Psoas muscle (tissue), 8 donors: ENCODE results near the gene GABBR2. TPM values are rescaled to one million over a fixed set of nuclear protein-coding genes. Genes with fewer than 3 reads are reported as not detected.

Experiments
- ATAC-seq, 4 donors: fragments of 200-7000 bp; cut with Tn5 transposase; one replicate each; pipeline ENCODE4 v1.9.1; 2020; ENCODE audit warnings: moderate library complexity in 3 of 4, mild to moderate bottlenecking in 2 of 4
- DNase-seq, 2 donors: peaks; one replicate each; pipeline ENCODE4 v3.0.0-alpha.2; 2020
- H3K27ac ChIP-seq: fragments of 200-600 bp; one replicate; pipeline ENCODE4 v1.8.0; 2022
- H3K27me3 ChIP-seq, 3 donors: fragments of 200-600 bp in 1 of 3; one replicate each; pipeline versions ENCODE4 v1.6.1 to v1.8.0; 2013 to 2022; ENCODE audit warnings: low read length in 2 of 3, mild to moderate bottlenecking in 2 of 3, moderate library complexity in 1 of 3; ENCODE audit not compliant: insufficient read depth in 3 of 3
- H3K36me3 ChIP-seq, 2 donors: fragments of 200-600 bp in 1 of 2; one replicate each; pipeline versions ENCODE4 v1.6.1 to v1.8.0; 2013 to 2022; ENCODE audit warnings: low read depth in 1 of 2, mild to moderate bottlenecking in 1 of 2, moderate library complexity in 1 of 2; ENCODE audit not compliant: insufficient read depth in 1 of 2
- H3K4me1 ChIP-seq: fragments of 200-600 bp; one replicate; pipeline ENCODE4 v1.8.0; 2022
- H3K4me3 ChIP-seq: fragments of 200-600 bp; one replicate; pipeline ENCODE4 v1.8.0; 2022; ENCODE audit warnings: mild to moderate bottlenecking
- H3K9me3 ChIP-seq: fragments of 200-600 bp; one replicate; pipeline ENCODE4 v1.8.0; 2022
- CTCF ChIP-seq: fragments of 200-600 bp; IDR thresholded peaks from one replicate; pipeline ENCODE4 v1.8.0; 2022; ENCODE audit warnings: antibody characterized with exemption
- WGBS, 3 donors: extraction: QIAGEN DNeasy Blood & Tissue Kit; methylation state at CpG; one replicate each; pipeline versions ENCODE4 v1.1.6 to v1.1.7; 2013; 5-methylcytosine and 5-hydroxymethylcytosine counted together
- intact Hi-C, 2 donors: fragments of 100-400 bp; cut with DNase I; formaldehyde crosslinking; loops; one replicate each; pipeline versions ENCODE4 v1.11.0 to v1.14.2; 2022
- polyA plus RNA-seq, 3 donors: library from polyadenylated mRNA; stranded (reverse); fragments of 200-250 nt; gene quantifications; one replicate each; pipeline ENCODE4 v1.2.3, GENCODE V29; 2013
- total RNA-seq, 4 donors: library from RNA; stranded (reverse); fragmentation: NEBNext Ultra II Directional in 2 of 4; extraction: Animal tissue kit (Norgen Biotek cat#: 25700) in 2 of 4; gene quantifications; one replicate each; pipeline versions ENCODE4 v1.2.1 to v1.2.4, GENCODE V29; 2021 to 2023
- donor health status: healthy with polysubstance abuse.
- donor health status: DM: no; HTN: no; CAD: no; lungs with moderate emphysema.
- donor health status: Bipolar disorder and iron deficiency.
- donor health status: healthy.
- donor health status: DM: yes; HTN: yes; CAD: no.
- donor health status: DM: no; HTN: no; CAD: no.
- donor health status: DM: no; HTN: no; CAD: no.
- donor health status: DM: yes; HTN: yes; CAD: no.

GABBR2 gene
- total and polyA plus RNA-seq, 7 donors, result 0.08 to 0.66 (median 0.38) TPM

GRCh38 chr9:98538203-98538602, 170.5 kb downstream of the GABBR2 start:
- Histone ChIP-seq H3K27me3 (no peaks in the 10 kb centered on the region), H3K4me1 (no peaks in the 10 kb centered on the region), H3K36me3 (no peaks in the 10 kb centered on the region), H3K27ac (no peak overlapping the region), H3K4me3 (no peak overlapping the region), H3K9me3 (no peaks in the 10 kb centered on the region)
- intact Hi-C loops, result no loop called here
- DNase-seq, result no peak
- no peak for TF ChIP-seq CTCF
- ATAC-seq, result no peak
- WGBS, 3 donors, result 92 to 100% (median 100%) methylated on average over 1 of the region's 1 CpG

- no peak for DNase-seq
- Histone ChIP-seq H3K4me1 (no peaks in the 10 kb centered on the region), H3K27me3 (no peaks in the 10 kb centered on the region), H3K27ac (no peak overlapping the region), H3K4me3 (no peak overlapping the region), H3K9me3 (no peaks in the 10 kb centered on the region), H3K36me3 (no peaks in the 10 kb centered on the region)
- no peak for ATAC-seq
- no peak for TF ChIP-seq CTCF
- 47 to 57% (median 49%) methylated on average over 12 of the region's 12 CpGs for WGBS, 3 donors
- intact Hi-C loops, result no loop called here
Observed at GRCh38 chr9:98536542-98537173, 172.1 kb downstream of the GABBR2 start.

GRCh38 chr9:98533866-98534265, 174.9 kb downstream of the GABBR2 start:
- intact Hi-C loops, result no loop called here
- ATAC-seq, result no peak
- Histone ChIP-seq H3K36me3 (no peaks in the 10 kb centered on the region), H3K27ac (no peak overlapping the region), H3K9me3 (no peaks in the 10 kb centered on the region), H3K4me3 (no peak overlapping the region), H3K27me3 (no peaks in the 10 kb centered on the region), H3K4me1 (no peaks in the 10 kb centered on the region)
- no peak for DNase-seq
- WGBS, 3 donors, result 57 to 60% (median 58%) methylated on average over 4 of the region's 4 CpGs
- no peak for TF ChIP-seq CTCF

GRCh38 chr9:98533132-98533531, 175.6 kb downstream of the GABBR2 start:
- no peak for ATAC-seq
- 20 to 33% (median 23%) methylated on average over 4 of the region's 4 CpGs for WGBS, 3 donors

More at GRCh38 chr9:98533132-98533531, 175.6 kb downstream of the GABBR2 start:
- Histone ChIP-seq H3K27ac (no peak overlapping the region), H3K4me1 (no peaks in the 10 kb centered on the region), H3K27me3 (no peaks in the 10 kb centered on the region), H3K4me3 (no peak overlapping the region), H3K9me3 (no peaks in the 10 kb centered on the region), H3K36me3 (no peaks in the 10 kb centered on the region)
- DNase-seq, result no peak
- TF ChIP-seq CTCF, result no peak
- intact Hi-C loops, result no loop called here
